Activated naive CD8-positive, alpha-beta T cell treated with anti-CD3 and anti-CD28 coated beads, Interleukin-2, amount 50 U/mL, for 16 hours (primary cell): ENCODE measurements around the gene SPTBN1.

Experiments
- DNase-seq: peaks from one replicate; pipeline ENCODE4 v3.0.0-alpha.2; 2020; ENCODE audit warnings: low read depth, low spot score

The SPTBN1 gene

GRCh38 chr2:54704238-54704637, 248.1 kb downstream of the SPTBN1 start:
- no peak for DNase-seq

GRCh38 chr2:54704688-54705605, 248.8 kb downstream of the SPTBN1 start:
- no peak for DNase-seq

GRCh38 chr2:54706622-54707021, 250.5 kb downstream of the SPTBN1 start:
- no peak for DNase-seq

GRCh38 chr2:54708584-54709335, 252.6 kb downstream of the SPTBN1 start:
- no peak for DNase-seq

- DNase-seq: no peak
Observed at GRCh38 chr2:54709336-54709809, 253.2 kb downstream of the SPTBN1 start.

- no peak for DNase-seq
Observed at GRCh38 chr2:54710216-54710615, 254.1 kb downstream of the SPTBN1 start.

GRCh38 chr2:54712516-54712915, 256.4 kb downstream of the SPTBN1 start:
- DNase-seq: no peak

GRCh38 chr2:54714996-54715395, 258.9 kb downstream of the SPTBN1 start:
- DNase-seq: no peak

- DNase-seq: no peak
Observed at GRCh38 chr2:54716375-54716774, 260.2 kb downstream of the SPTBN1 start.

- no peak for DNase-seq
Observed at GRCh38 chr2:54720563-54720962, 264.4 kb downstream of the SPTBN1 start.
